A549 (cell line): ENCODE measurements around the gene TBR1.

ENCODE experiments used
- CHD4 ChIP-seq: fragments of 200-600 bp; sonication (generic); IDR thresholded peaks from 2 replicates; pipeline ENCODE4 v1.6.1; 2016; ENCODE audit warnings: antibody characterized with exemption, mild to moderate bottlenecking, borderline replicate concordance
- CTCF ChIP-seq: fragments of >200 bp; sonication (Bioruptor Twin); formaldehyde crosslinking; IDR thresholded peaks from 3 replicates; pipeline ENCODE4 v1.5.1; 2016
- EP300 ChIP-seq, 2 experiments: fragments of >200 bp; sonication (Bioruptor Twin); formaldehyde crosslinking; IDR thresholded peaks; 2 replicates in 1 of 2; 3 replicates in 1 of 2; pipeline ENCODE4 v1.6.1; 2016 to 2017
- HDAC2 ChIP-seq: fragments of 200-600 bp; sonication (generic); IDR thresholded peaks from 2 replicates; pipeline ENCODE4 v1.6.1; 2016
- JUN ChIP-seq, 2 experiments: fragments of >200 bp; sonication (Bioruptor Twin); formaldehyde crosslinking; IDR thresholded peaks; 2 replicates in 1 of 2; 3 replicates in 1 of 2; pipeline ENCODE4 v1.6.1; 2016 to 2017
- KDM1A ChIP-seq: fragments of 200-600 bp; sonication (generic); IDR thresholded peaks from 2 replicates; pipeline ENCODE4 v1.6.1; 2016; ENCODE audit warnings: low read depth, mild to moderate bottlenecking
- MAX ChIP-seq: IDR thresholded peaks from 2 replicates; pipeline ENCODE4 v1.6.1; 2012
- MAZ ChIP-seq: fragments of 150-350 bp; IDR thresholded peaks from 2 replicates; pipeline ENCODE4 v1.6.1; 2014; ENCODE audit warnings: antibody characterized with exemption, low read depth, low read length, borderline replicate concordance
- NR3C1 ChIP-seq: fragments of >200 bp; sonication (Bioruptor Twin); formaldehyde crosslinking; IDR thresholded peaks from 3 replicates; pipeline ENCODE4 v1.6.1; 2017
- POLR2A ChIP-seq: IDR thresholded peaks from 2 replicates; pipeline ENCODE4 v1.6.1; 2012; ENCODE audit warnings: mild to moderate bottlenecking, low read length
- RAD21 ChIP-seq, 2 experiments: fragments of >200 bp in 1 of 2; sonication (Bioruptor Twin) in 1 of 2; formaldehyde crosslinking in 1 of 2; IDR thresholded peaks in 1 of 2; conservative IDR thresholded peaks in 1 of 2; 2 replicates in 1 of 2; 3 replicates in 1 of 2; pipeline ENCODE4 v1.6.1; 2012 to 2018; ENCODE audit warnings: inconsistent platforms in 1 of 2
- ZFP36 ChIP-seq: fragments of 450-650 bp; IDR thresholded peaks from 2 replicates; pipeline ENCODE4 v1.6.1; 2014; ENCODE audit warnings: borderline replicate concordance; ENCODE audit not compliant: partially characterized antibody
- TF ChIP-seq, protein P1 (sequence below): fragments of 450-650 bp; IDR thresholded peaks from 2 replicates; pipeline ENCODE4 v1.6.1; 2014; ENCODE audit warnings: antibody characterized with exemption

DNA sequence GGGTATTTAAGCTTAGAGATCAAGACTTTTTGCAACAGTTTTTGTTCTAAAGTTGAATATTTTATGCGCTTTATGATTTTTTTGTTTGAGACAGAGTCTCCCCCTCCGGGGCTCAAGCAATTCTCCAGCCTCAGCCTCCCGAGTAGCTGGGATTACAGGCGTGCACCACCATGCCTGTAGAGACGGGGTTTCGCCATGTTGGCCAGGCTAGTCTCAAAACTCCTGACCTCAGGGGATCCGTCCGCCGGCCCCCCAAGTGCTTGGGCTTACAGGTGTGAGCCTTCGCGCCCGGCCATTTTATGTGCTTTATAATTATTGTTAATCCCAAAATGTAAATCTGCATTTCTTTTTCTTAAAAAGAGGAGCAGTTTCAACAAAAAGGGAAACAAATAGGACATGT lies 29.0 kb downstream of the TBR1 start:
- no peak for TF ChIP-seq MAX
- TF ChIP-seq MAZ, result no peak
- TF ChIP-seq CTCF, result no peak
- no peak for TF ChIP-seq POLR2A
- no peak for TF ChIP-seq NR3C1
- TF ChIP-seq RAD21 (conservative IDR thresholded peaks at IDR 0.05 in 1 of 2, IDR thresholded peaks at IDR 0.05 in 1 of 2), result no peak
- TF ChIP-seq EP300 (IDR thresholded peaks at IDR 0.05), result no peak
- no peak for TF ChIP-seq HDAC2
- TF ChIP-seq, protein P1, sequence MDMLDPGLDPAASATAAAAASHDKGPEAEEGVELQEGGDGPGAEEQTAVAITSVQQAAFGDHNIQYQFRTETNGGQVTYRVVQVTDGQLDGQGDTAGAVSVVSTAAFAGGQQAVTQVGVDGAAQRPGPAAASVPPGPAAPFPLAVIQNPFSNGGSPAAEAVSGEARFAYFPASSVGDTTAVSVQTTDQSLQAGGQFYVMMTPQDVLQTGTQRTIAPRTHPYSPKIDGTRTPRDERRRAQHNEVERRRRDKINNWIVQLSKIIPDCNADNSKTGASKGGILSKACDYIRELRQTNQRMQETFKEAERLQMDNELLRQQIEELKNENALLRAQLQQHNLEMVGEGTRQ, result no peak
- TF ChIP-seq CHD4, result no peak
- TF ChIP-seq KDM1A, result no peak
- TF ChIP-seq JUN (IDR thresholded peaks at IDR 0.05), result no peak
- TF ChIP-seq ZFP36, result no peak
